GM18867 (cell line): ENCODE measurements around the gene KCNMA1.

Experiments used
- ATAC-seq: cut with Tn5 transposase; IDR thresholded peaks from one replicate; pipeline ENCODE4 v1.9.1; 2021; ENCODE audit warnings: mild to moderate bottlenecking, moderate library complexity; ENCODE audit not compliant: unreplicated experiment

The KCNMA1 gene

DNA sequence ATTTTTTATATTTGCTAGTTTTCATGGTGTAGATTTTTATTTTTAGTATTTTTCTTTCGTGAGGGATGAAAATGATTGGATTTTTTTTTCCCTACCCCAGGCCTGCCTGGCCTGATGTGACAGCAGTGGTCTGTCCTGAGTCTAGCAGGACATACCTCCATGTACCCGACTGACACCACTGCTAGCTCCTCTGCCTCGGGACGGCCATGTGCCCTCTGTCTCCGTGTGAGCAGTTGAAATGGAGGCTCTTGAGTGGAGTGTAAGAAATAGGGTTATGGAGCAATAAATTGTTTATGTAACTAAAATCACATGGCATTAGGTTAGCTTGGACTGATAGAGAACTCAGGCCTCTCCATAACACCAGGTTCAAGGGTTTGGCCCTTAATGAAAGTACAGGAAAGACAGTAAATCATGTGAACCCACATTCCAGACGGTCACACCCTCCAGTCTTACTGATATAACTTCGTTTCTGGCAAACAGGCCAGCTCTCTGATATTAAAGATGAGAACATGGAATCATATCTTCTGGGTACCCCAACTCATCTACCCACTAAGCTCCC is 734.1 kb downstream of the KCNMA1 start:
- ATAC-seq, result no peak

- peak; percentile 84 for ATAC-seq
These were observed 734.7 kb downstream of the KCNMA1 start for GRCh38 chr10:76902949-76903348.

GRCh38 chr10:76901701-76902100 is 735.9 kb downstream of the KCNMA1 start:
- ATAC-seq, result no peak

GRCh38 chr10:76899490-76899889 is 738.1 kb downstream of the KCNMA1 start:
- no peak for ATAC-seq

- no peak for ATAC-seq
These were observed 744.7 kb downstream of the KCNMA1 start for GRCh38 chr10:76892766-76893479.

GRCh38 chr10:76887223-76888010 is 750.2 kb downstream of the KCNMA1 start:
- ATAC-seq, result no peak

DNA sequence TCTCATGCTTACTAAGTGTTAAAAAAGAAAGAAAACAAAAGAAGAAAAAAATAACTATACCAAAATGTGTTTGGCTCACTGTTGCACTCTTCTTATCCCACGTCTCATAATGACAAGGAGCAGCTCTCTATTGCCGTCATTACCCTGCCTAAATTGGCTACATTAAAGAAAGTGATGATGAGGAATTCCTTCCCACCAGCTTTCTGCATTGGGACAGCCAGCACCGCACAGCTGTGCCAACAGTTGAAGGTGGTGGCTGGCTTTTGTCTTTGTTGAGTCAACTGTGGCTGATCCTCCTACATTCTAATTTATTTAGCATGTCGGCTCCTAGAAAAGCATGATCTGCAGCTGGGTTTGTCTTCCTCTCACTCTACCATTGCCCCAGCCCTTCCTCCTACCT is 751.8 kb downstream of the KCNMA1 start:
- ATAC-seq, result no peak

- no peak for ATAC-seq
These were observed 752.8 kb downstream of the KCNMA1 start for GRCh38 chr10:76884673-76885275.

- ATAC-seq, result no peak
These were observed 754.0 kb downstream of the KCNMA1 start for GRCh38 chr10:76883596-76883995.

DNA sequence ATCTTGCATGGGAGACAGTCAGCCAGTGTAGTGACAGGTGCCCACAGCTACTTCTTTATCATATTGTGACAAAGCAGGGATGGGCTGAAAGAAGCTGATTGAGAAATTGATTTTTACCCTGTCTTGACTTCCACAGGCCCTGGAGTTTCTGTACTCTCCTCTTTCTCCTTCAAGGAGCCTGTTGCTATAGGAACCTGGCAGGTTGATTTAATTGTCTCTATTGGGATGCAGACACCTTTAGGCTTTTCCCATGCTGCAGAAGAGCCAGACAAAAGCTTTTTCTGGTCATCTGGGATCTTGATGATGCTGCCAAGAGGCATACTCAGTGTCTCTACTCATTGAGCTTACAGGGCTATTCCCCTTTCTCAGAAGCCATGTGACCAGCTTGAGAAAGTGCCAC is 754.8 kb downstream of the KCNMA1 start:
- ATAC-seq, result no peak

- peak; percentile 82 for ATAC-seq
These were observed 755.4 kb downstream of the KCNMA1 start for GRCh38 chr10:76882245-76882644.

DNA sequence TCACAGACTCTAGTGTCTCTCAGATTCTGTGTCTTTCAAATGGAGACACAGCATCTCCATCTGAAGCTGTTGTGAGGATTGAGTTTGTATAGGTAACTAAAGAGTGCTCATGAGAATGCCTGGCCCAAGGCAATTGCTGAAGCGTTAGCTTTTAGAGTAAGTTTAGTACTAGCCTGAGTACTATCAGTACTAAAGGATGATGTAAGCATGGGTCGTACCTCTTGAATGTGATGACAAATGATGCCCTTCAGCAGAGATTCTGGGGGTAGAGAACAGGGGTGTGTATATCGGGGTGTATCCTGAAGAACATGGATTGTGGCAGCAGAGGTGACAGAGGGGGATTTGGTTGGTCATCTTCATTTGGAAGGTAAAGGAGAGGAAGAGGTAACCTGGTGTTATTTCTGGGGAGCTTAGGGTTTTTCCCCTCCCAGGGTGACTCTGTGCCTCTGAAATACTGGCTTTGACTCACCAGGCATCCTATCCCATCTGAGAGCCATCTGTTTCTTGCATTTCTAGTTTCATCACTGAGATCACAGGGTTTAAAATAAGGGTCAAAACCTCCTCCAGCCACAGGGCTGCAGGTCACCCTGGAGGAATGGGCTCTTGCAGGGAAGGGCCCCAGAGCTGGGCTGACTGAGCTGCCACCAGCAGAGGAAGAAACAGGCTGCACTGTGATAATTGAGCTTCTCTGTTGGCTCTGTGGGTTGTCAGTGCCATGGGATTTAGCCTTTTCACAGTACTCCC is 756.0 kb downstream of the KCNMA1 start:
- peak; percentile 77 for ATAC-seq

GRCh38 chr10:76880931-76881330 is 756.7 kb downstream of the KCNMA1 start:
- ATAC-seq, result no peak

- ATAC-seq, result no peak
These were observed 758.3 kb downstream of the KCNMA1 start for GRCh38 chr10:76879116-76879913.

- no peak for ATAC-seq
These were observed 759.1 kb downstream of the KCNMA1 start for GRCh38 chr10:76878514-76878913.

GRCh38 chr10:76874896-76875295 is 762.7 kb downstream of the KCNMA1 start:
- ATAC-seq, result no peak

DNA sequence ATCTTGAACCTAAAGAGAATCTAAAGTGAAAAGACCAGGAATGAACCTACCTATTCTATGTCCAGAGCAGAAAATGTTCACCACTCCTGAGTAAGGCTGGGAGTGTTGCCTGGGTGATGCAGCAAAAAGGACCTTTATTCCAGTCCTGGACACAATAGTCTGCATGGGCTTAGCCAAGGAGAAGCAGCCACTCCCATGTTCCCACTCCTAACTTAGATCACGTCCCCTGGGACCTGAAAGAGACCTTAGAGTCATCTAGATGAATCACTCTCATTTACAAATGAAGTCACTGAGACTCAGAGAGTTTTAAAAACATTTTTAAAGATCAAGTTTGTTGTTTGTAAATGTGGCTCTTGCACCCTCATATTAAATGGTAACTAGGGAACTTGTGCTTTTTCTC is 763.4 kb downstream of the KCNMA1 start:
- no peak for ATAC-seq

GRCh38 chr10:76871697-76872295 is 765.8 kb downstream of the KCNMA1 start:
- no peak for ATAC-seq

DNA sequence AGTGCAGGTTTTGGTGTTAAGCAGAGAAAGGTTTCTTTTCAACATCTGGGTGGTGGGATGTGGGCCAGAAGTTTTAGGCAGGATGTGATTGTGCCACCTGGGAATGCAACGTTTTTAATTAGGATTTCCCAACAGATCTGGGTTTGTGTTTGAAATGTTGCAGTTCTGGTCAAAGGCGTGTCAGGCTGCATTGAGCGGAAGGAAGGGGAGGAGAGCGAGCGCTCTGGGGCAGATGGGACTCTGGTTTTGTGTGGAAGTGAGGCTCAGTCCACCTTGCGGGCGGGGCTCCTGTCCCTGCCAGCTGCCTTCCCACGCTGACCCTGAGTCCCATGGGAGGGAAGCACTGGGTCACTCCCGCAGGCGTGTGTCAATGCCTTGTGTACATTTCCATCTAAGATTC is 767.7 kb downstream of the KCNMA1 start:
- ATAC-seq, result no peak
